GM12864 (cell line): ENCODE results near the gene STIL.

ENCODE experiments used
- DNase-seq: peaks from one replicate; pipeline ENCODE4 v3.0.0-alpha.2; 2011; ENCODE audit warnings: low read depth
- H3K4me3 ChIP-seq: 2 replicates; pipeline ENCODE4 v1.5.1; 2011; ENCODE audit warnings: mild to moderate bottlenecking, low read depth, low read length, control low read depth
- CTCF ChIP-seq: IDR thresholded peaks from 2 replicates; pipeline ENCODE4 v1.5.1; 2011; ENCODE audit warnings: low read depth, mild to moderate bottlenecking, moderate library complexity, low read length, control low read depth, inconsistent platforms; ENCODE audit errors: missing control alignments

STIL gene

GRCh38 chr1:47235241-47235681 is 78.7 kb downstream of the STIL start:
- no peak for TF ChIP-seq CTCF
- H3K4me3 ChIP-seq, result no peak overlapping the region
- DNase-seq, result no peak

DNA sequence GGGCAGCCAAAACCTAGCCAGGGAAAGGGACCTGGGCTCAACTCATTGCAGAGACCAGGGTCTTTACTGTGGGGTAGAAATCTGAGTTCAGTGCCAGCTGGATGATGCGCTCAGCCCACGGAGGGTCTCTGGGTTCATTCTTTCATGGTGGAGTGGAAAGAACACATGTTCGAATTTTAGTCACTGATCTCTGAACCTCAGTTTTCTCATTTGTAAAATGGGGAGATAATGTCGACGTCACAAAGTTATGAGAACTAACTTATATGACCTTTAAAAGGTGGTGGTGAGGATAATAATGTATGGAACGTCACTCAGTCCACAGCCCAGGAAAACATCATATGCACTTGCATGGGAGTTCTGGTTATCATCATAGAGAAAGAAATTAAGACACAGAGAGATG is 80.8 kb downstream of the STIL start:
- TF ChIP-seq CTCF, result no peak
- DNase-seq, result no peak
- no peak overlapping the region for H3K4me3 ChIP-seq

- no peak within 1 kb of the TSS for H3K4me3 ChIP-seq
- no peak for TF ChIP-seq CTCF
- no peak for DNase-seq
Observed at GRCh38 chr1:47232187-47232874, 81.6 kb downstream of the STIL start, which contains the start of gene TAL1. Gene TAL1, minus strand, starts transcription at chr1:47232225. Its CDS starts 6,337 bp downstream, at chr1:47225888.

DNA sequence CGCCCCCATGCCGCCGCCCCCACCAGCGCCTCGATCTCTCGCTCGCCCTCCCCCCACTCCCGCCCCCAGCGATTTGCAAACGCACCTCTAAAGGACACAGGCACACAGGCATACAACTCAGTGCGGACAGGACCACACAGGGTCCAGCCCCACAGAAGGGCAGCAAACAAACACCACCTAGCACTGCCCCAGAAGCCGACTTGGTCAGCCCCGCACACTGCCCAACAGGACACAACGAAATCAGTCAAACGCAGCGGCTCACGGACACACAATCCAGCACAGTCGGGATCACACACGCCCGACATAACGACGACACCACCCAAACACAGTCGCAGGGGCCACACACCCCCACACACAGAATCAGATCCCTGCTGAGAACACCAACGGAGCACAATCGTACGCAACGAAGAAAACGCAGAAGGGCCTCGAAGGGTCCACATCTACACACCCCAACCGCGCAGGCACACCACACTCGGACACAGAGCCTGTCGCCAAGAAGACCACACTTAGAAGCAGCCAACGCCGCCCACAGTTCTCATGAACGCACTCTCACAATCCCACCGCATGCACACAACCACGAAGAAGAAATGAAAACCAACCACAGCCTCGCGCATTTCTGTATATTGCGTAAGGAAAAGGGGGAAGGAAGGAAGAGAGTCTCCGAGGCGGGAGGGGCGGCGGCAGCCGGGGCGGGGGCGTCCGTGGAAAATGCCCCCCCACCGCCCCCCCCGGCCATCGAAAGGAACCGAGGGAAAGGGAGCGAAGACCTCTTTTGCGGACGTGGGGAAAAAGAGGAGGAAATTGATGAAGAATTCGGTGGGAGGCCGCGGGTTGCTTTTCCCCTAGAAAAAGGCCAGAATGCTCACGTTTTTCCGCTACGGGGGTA is 82.4 kb downstream of the STIL start:
- H3K4me3 ChIP-seq, result no peak overlapping the region
- DNase-seq, result no peak
- TF ChIP-seq CTCF, result no peak

DNA sequence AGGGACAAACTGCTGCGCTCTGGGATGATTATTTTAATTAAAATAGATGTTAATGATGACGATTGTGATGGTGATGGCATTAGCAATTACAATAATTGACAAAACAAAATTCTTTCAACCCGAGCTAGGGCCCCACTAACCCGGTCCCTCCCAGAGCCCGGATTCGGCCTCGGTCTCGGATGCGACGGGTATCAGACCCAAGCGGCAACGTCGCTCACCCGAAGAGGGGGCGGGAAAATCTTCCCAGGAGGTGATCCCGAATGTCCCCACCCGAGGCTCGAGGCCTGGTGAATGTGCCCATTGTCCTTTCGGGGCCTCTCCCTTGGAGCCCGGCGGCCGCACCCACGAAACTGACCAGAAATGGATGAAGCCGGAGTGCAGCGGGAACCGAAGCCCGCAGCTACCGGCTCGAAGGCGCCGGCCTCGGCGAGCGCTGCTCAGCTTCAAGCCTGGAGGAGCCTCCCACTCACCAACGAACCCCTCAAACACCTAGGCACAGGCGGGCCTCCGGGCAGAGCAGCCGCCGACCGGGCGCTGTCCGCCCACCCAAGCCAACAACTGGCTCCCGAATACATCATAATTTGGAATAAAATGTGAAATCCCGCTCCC is 83.2 kb downstream of the STIL start:
- TF ChIP-seq CTCF, result no peak
- no peak overlapping the region for H3K4me3 ChIP-seq
- DNase-seq, result no peak

GRCh38 chr1:47229886-47230691 is 83.9 kb downstream of the STIL start:
- TF ChIP-seq CTCF, result no peak
- H3K4me3 ChIP-seq, result no peak overlapping the region
- DNase-seq, result no peak
